Keratinocyte (primary cell): ENCODE measurements around the gene PPIG. TPM values are rescaled to one million over a fixed set of nuclear protein-coding genes. Genes with fewer than 3 reads are reported as not detected.
A peak's percentile ranks its signal among the peaks of the same experiment; 100 is the strongest.

Experiments
- DNase-seq: peaks from one replicate; pipeline ENCODE4 v3.0.0-alpha.2; 2011; ENCODE audit warnings: low read depth, missing footprints, low spot score
- FAIRE-seq: peaks from 2 replicates; lab custom pipeline; 2011; peaks lifted over from hg19 to GRCh38; lab: Jason Lieb, UNC
- H2AFZ ChIP-seq: 2 replicates; pipeline ENCODE4 v1.6.0; 2012; ENCODE audit warnings: low read length, control low read depth, inconsistent platforms; ENCODE audit not compliant: control insufficient read depth
- H3K27ac ChIP-seq: 2 replicates; pipeline ENCODE4 v1.5.1; 2011; ENCODE audit warnings: low read length; ENCODE audit not compliant: control insufficient read depth, insufficient read depth
- H3K27me3 ChIP-seq: 3 replicates; pipeline ENCODE4 v1.6.0; 2011; ENCODE audit warnings: low read length; ENCODE audit not compliant: control insufficient read depth, insufficient read depth; ENCODE audit errors: extremely low read depth
- H3K36me3 ChIP-seq, 2 experiments: 2 replicates in 1 of 2; 3 replicates in 1 of 2; pipeline ENCODE4 v1.5.1; 2011; ENCODE audit warnings: low read length in 2 of 2, mild to moderate bottlenecking in 1 of 2; ENCODE audit not compliant: control insufficient read depth in 2 of 2, insufficient read depth in 2 of 2; ENCODE audit errors: extremely low read depth in 1 of 2
- H3K4me1 ChIP-seq: 3 replicates; pipeline ENCODE4 v1.5.1; 2011; ENCODE audit warnings: low read length; ENCODE audit not compliant: control insufficient read depth, insufficient read depth; ENCODE audit errors: extremely low read depth
- H3K4me2 ChIP-seq: 3 replicates; pipeline ENCODE4 v1.6.0; 2011; ENCODE audit warnings: low read depth, low read length; ENCODE audit not compliant: control insufficient read depth, insufficient read depth; ENCODE audit errors: extremely low read depth
- H3K4me3 ChIP-seq, 3 experiments: fragments of 200-600 bp in 1 of 3; sonication (generic) in 1 of 3; 2 replicates in 2 of 3; 3 replicates in 1 of 3; pipeline ENCODE4 v1.5.1; 2011 to 2016; ENCODE audit warnings: low read length in 3 of 3, mild to moderate bottlenecking in 3 of 3, control low read depth in 2 of 3, inconsistent platforms in 1 of 3, low read depth in 1 of 3, mixed read lengths in 1 of 3, mixed run types in 1 of 3, moderate library complexity in 1 of 3; ENCODE audit not compliant: control insufficient read depth in 2 of 3, insufficient read depth in 2 of 3; ENCODE audit errors: extremely low read depth in 1 of 3
- H3K79me2 ChIP-seq: 2 replicates; pipeline ENCODE4 v1.6.0; 2012; ENCODE audit warnings: low read length; ENCODE audit not compliant: control insufficient read depth, insufficient read depth
- H3K9ac ChIP-seq: 3 replicates; pipeline ENCODE4 v1.6.0; 2011; ENCODE audit warnings: low read length; ENCODE audit not compliant: control insufficient read depth, insufficient read depth; ENCODE audit errors: extremely low read depth
- H3K9me1 ChIP-seq: 3 replicates; pipeline ENCODE4 v1.6.0; 2011; ENCODE audit warnings: low read length; ENCODE audit not compliant: control insufficient read depth, insufficient read depth; ENCODE audit errors: extremely low read depth
- H3K9me3 ChIP-seq: 2 replicates; pipeline ENCODE4 v1.5.1; 2012; ENCODE audit warnings: low read depth, low read length; ENCODE audit not compliant: control insufficient read depth
- H4K20me1 ChIP-seq: 3 replicates; pipeline ENCODE4 v1.6.0; 2011; ENCODE audit warnings: low read length; ENCODE audit not compliant: control insufficient read depth, insufficient read depth; ENCODE audit errors: extremely low read depth
- EZH2 ChIP-seq: IDR thresholded peaks from one replicate; pipeline ENCODE4 v1.6.1; 2012; ENCODE audit warnings: inconsistent platforms, mild to moderate bottlenecking, low read length, moderate library complexity
- dilution Hi-C: fragments of 300-500 bp; cut with MboI; formaldehyde crosslinking; loops from one replicate; pipeline ENCODE4 v1.7.0; 2020; ENCODE audit warnings: low sequenced_read_pairs; ENCODE audit not compliant: extremely low pct_ligation_motif_present
- polyA plus RNA-seq, 5 experiments: library from polyadenylated mRNA; depleted of rRNA in 3 of 5; stranded (reverse) in 3 of 5; stranded (forward) in 1 of 5; unstranded in 1 of 5; fragments of >200 nt; gene quantifications; 1 replicate in 1 of 5; 2 replicates in 3 of 5; 3 replicates in 1 of 5; pipeline versions ENCODE4 v1.2.1 to v1.2.3, GENCODE V29; 2011 to 2012; ENCODE audit warnings: missing spikeins in 2 of 5, low read depth in 1 of 5, low replicate concordance in 1 of 5
- TF ChIP-seq, protein P1 (sequence below), 3 experiments: IDR thresholded peaks in 1 of 3; conservative IDR thresholded peaks in 1 of 3; optimal IDR thresholded peaks in 1 of 3; 2 replicates in 2 of 3; 3 replicates in 1 of 3; pipeline versions ENCODE3 to v1.5.1; 2011; ENCODE audit warnings: low read length in 3 of 3, mild to moderate bottlenecking in 3 of 3, moderate library complexity in 2 of 3, control low read depth in 1 of 3, inconsistent platforms in 1 of 3; ENCODE audit not compliant: insufficient read depth in 2 of 3; ENCODE audit errors: extremely low read depth in 1 of 3

The PPIG gene
- polyA plus RNA-seq, 1 donor (not counting 4 experiments of a cell fraction or from before 2014, with no cell fraction given): 37.4 TPM

DNA sequence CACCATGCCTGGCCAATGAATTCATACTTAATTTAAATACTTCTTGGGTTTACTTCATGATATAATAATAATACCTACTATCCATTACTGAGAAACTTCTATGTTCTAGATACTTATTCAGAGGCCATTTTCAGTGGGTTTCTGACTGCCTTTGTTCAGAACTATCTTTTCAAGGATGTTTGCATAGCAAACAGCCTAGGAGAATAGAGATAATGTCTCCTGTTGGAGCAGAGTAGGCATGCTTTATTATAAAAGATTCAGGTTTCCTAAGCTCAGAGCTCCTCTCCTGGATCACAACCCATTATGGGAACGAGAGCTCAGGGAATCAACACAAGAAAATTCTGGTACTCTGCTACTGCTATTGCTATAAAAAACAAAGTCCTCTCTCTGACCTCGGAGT is 21.6 kb upstream of the PPIG start:
- TF ChIP-seq EZH2: no peak
- TF ChIP-seq, protein P1, sequence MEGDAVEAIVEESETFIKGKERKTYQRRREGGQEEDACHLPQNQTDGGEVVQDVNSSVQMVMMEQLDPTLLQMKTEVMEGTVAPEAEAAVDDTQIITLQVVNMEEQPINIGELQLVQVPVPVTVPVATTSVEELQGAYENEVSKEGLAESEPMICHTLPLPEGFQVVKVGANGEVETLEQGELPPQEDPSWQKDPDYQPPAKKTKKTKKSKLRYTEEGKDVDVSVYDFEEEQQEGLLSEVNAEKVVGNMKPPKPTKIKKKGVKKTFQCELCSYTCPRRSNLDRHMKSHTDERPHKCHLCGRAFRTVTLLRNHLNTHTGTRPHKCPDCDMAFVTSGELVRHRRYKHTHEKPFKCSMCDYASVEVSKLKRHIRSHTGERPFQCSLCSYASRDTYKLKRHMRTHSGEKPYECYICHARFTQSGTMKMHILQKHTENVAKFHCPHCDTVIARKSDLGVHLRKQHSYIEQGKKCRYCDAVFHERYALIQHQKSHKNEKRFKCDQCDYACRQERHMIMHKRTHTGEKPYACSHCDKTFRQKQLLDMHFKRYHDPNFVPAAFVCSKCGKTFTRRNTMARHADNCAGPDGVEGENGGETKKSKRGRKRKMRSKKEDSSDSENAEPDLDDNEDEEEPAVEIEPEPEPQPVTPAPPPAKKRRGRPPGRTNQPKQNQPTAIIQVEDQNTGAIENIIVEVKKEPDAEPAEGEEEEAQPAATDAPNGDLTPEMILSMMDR (optimal IDR thresholded peaks at IDR 0.05 in 1 of 3, IDR thresholded peaks at IDR 0.05 in 1 of 3, conservative IDR thresholded peaks at IDR 0.05 in 1 of 3; ENCODE audit: extremely low read depth in 1 of 3, insufficient read depth in 2 of 3, low read length in 3 of 3): no peak
- dilution Hi-C loops: no loop called here
- FAIRE-seq: no peak

GRCh38 chr2:169565686-169566085 is 18.5 kb upstream of the PPIG start:
- FAIRE-seq: peak; percentile 72
- dilution Hi-C loops: no loop called here
- Histone ChIP-seq H3K4me2 (peak overlapping the region; percentile 45), H4K20me1 (no peaks in the 10 kb centered on the region), H3K79me2 (peaks cover 12% of the 10 kb centered on the region), H3K9ac (no peak overlapping the region), H3K4me1 (peaks cover 8% of the 10 kb centered on the region), H3K27ac (peak overlapping the region; percentile 14), H3K36me3 (no peaks in the 10 kb centered on the region), H3K9me3 (no peaks in the 10 kb centered on the region), H3K27me3 (no peaks in the 10 kb centered on the region), H3K9me1 (no peaks in the 10 kb centered on the region), H3K4me3 (no peak overlapping the region), H2AFZ (peak overlapping the region; percentile 9)
- no peak for DNase-seq
- TF ChIP-seq, protein P1 (optimal IDR thresholded peaks at IDR 0.05 in 1 of 3, IDR thresholded peaks at IDR 0.05 in 1 of 3, conservative IDR thresholded peaks at IDR 0.05 in 1 of 3; ENCODE audit: extremely low read depth in 1 of 3, insufficient read depth in 2 of 3, low read length in 3 of 3): no peak
- no peak for TF ChIP-seq EZH2

More for the DNA sequence above, 21.6 kb upstream of the PPIG start:
- DNase-seq: no peak
- H3K79me2 ChIP-seq: peaks cover 2% of the 10 kb centered on the region
- H3K9ac ChIP-seq: no peak overlapping the region
- H4K20me1 ChIP-seq: no peaks in the 10 kb centered on the region
- H3K27ac ChIP-seq: no peak overlapping the region
- H3K4me1 ChIP-seq: peaks cover 8% of the 10 kb centered on the region
- H3K9me1 ChIP-seq: no peaks in the 10 kb centered on the region
- no peaks in the 10 kb centered on the region for H3K9me3 ChIP-seq
- no peak overlapping the region for H2AFZ ChIP-seq
- H3K4me3 ChIP-seq: no peak overlapping the region
- H3K36me3 ChIP-seq: peaks cover 0 to 5% of the 10 kb centered on the region in 2 experiments
- no peak overlapping the region for H3K4me2 ChIP-seq
- no peaks in the 10 kb centered on the region for H3K27me3 ChIP-seq
